HepG2 (cell line): ENCODE data around the gene SLC23A3. TPM values are rescaled to one million over a fixed set of nuclear protein-coding genes. Genes with fewer than 3 reads are reported as not detected.
A peak's percentile ranks its signal among the peaks of the same experiment; 100 is the strongest.

ENCODE experiments used
- AFF4 ChIP-seq: sonication (generic); formaldehyde crosslinking; IDR thresholded peaks from 2 replicates; pipeline ENCODE4 v1.4.0; 2020; ENCODE audit warnings: missing genetic modification reagents
- AGO1 ChIP-seq: fragments of 200-400 bp; formaldehyde crosslinking; IDR thresholded peaks from 2 replicates; pipeline ENCODE4 v1.6.1; 2017; ENCODE audit warnings: mild to moderate bottlenecking, low read depth, low read length, moderate library complexity; ENCODE audit not compliant: poor library complexity, severe bottlenecking
- ARHGAP35 ChIP-seq: sonication (generic); formaldehyde crosslinking; IDR thresholded peaks from 2 replicates; pipeline ENCODE4 v1.9.0; 2022; ENCODE audit warnings: mild to moderate bottlenecking, inconsistent platforms, moderate library complexity, missing genetic modification reagents, borderline replicate concordance
- ATAD3A ChIP-seq: sonication (generic); formaldehyde crosslinking; IDR thresholded peaks from 2 replicates; pipeline ENCODE4 v1.4.0; 2020; ENCODE audit warnings: missing genetic modification reagents
- HNF1B ChIP-seq: sonication (generic); formaldehyde crosslinking; IDR thresholded peaks from 2 replicates; pipeline ENCODE4 v1.5.1; 2020; ENCODE audit warnings: mild to moderate bottlenecking, moderate library complexity, missing genetic modification reagents
- NFKBIZ ChIP-seq: IDR thresholded peaks from 2 replicates; pipeline ENCODE4 v1.6.1; 2018; ENCODE audit warnings: missing genetic modification reagents, missing compliant biosample characterization
- SMAD3 ChIP-seq: sonication (generic); formaldehyde crosslinking; IDR thresholded peaks from 2 replicates; pipeline ENCODE4 v1.4.0; 2020; ENCODE audit warnings: missing genetic modification reagents
- SPEN ChIP-seq: sonication (generic); formaldehyde crosslinking; IDR thresholded peaks from 2 replicates; pipeline ENCODE4 v1.5.1; 2020; ENCODE audit warnings: low read depth, mild to moderate bottlenecking, missing genetic modification reagents
- SYNCRIP ChIP-seq: fragments of 200-400 bp; formaldehyde crosslinking; IDR thresholded peaks from 2 replicates; pipeline ENCODE4 v1.6.1; 2018; ENCODE audit warnings: mild to moderate bottlenecking, low read depth, low read length; ENCODE audit not compliant: insufficient read depth
- THAP11 ChIP-seq: IDR thresholded peaks from 2 replicates; pipeline ENCODE4 v1.6.1; 2016; ENCODE audit warnings: missing biosample characterization, missing genetic modification reagents
- YEATS2 ChIP-seq: sonication (generic); formaldehyde crosslinking; IDR thresholded peaks from 2 replicates; pipeline ENCODE4 v1.4.0; 2020; ENCODE audit warnings: missing genetic modification reagents, borderline replicate concordance
- ZBTB10 ChIP-seq: sonication (generic); formaldehyde crosslinking; IDR thresholded peaks from 2 replicates; pipeline ENCODE4 v1.4.0; 2020; ENCODE audit warnings: missing genetic modification reagents, borderline replicate concordance
- ZNF558 ChIP-seq: sonication (generic); formaldehyde crosslinking; IDR thresholded peaks from 2 replicates; pipeline ENCODE4 v1.9.0; 2022; ENCODE audit warnings: mild to moderate bottlenecking, missing genetic modification reagents, borderline replicate concordance
- ZNF564 ChIP-seq: sonication (generic); formaldehyde crosslinking; IDR thresholded peaks from 2 replicates; pipeline ENCODE4 v1.8.1; 2023; ENCODE audit warnings: mild to moderate bottlenecking, missing genetic modification reagents
- ZNF670 ChIP-seq: sonication (generic); formaldehyde crosslinking; IDR thresholded peaks from 2 replicates; pipeline ENCODE4 v1.8.0; 2022; ENCODE audit warnings: mild to moderate bottlenecking, missing genetic modification reagents, borderline replicate concordance
- ZNF703 ChIP-seq: sonication (generic); formaldehyde crosslinking; IDR thresholded peaks from 2 replicates; pipeline ENCODE4 v1.5.1; 2020; ENCODE audit warnings: missing genetic modification reagents, mild to moderate bottlenecking, moderate library complexity, borderline replicate concordance
- ZNF746 ChIP-seq: sonication (generic); formaldehyde crosslinking; IDR thresholded peaks from 2 replicates; pipeline ENCODE4 v1.8.0; 2022; ENCODE audit warnings: mild to moderate bottlenecking, missing genetic modification reagents
- ZSCAN12 ChIP-seq: sonication (generic); formaldehyde crosslinking; IDR thresholded peaks from 2 replicates; pipeline ENCODE4 v1.9.0; 2021; ENCODE audit warnings: mild to moderate bottlenecking, missing genetic modification reagents
- polyA plus RNA-seq, 8 experiments: library from polyadenylated mRNA; depleted of rRNA in 3 of 8; stranded (reverse) in 7 of 8; unstranded in 1 of 8; fragments of >200 nt; fragmentation: Illumina TruSeq in 4 of 8; extraction: Trizol in 4 of 8; gene quantifications; 2 replicates each; pipeline versions ENCODE4 v1.2.1 to v1.2.3, GENCODE V29; 2011 to 2016; ENCODE audit warnings: low read depth in 4 of 8, missing spikeins in 1 of 8, mixed read lengths in 1 of 8; ENCODE audit not compliant: insufficient read depth in 1 of 8
- total RNA-seq, 5 experiments: library from RNA; depleted of rRNA; stranded (reverse); fragments of >200 nt; fragmentation: Illumina TruSeq; extraction: Trizol; gene quantifications; 2 replicates each; pipeline ENCODE4 v1.2.3, GENCODE V29; 2016; ENCODE audit warnings: low read depth in 1 of 5

The SLC23A3 gene
- total and polyA plus RNA-seq, 2 of the 13 experiments (the other 11 are each of a cell fraction or from before 2014, with no cell fraction given) = 0.38 to 0.78 TPM

GRCh38 chr2:219116776-219117646 lies 52.8 kb downstream of the SLC23A3 start (continued):
- no peak for TF ChIP-seq AFF4 (CRISPR knock-in tag)
- no peak for TF ChIP-seq ZSCAN12 (CRISPR knock-in tag)
- TF ChIP-seq HNF1B (CRISPR knock-in tag) = peak; percentile 80
- no peak; the same call in 1 of the 2 replicates for TF ChIP-seq SPEN
- TF ChIP-seq SYNCRIP = no peak
- 0 out of 2 replicates have a peak, but pooled peaks have one; percentile 43 for TF ChIP-seq THAP11 (CRISPR knock-in tag)
- no peak for TF ChIP-seq YEATS2 (CRISPR knock-in tag)
- TF ChIP-seq ZBTB10 (CRISPR knock-in tag) = peak; percentile 37; the same call in 1 of the 2 replicates
- no peak for TF ChIP-seq SMAD3 (CRISPR knock-in tag)
- no peak for TF ChIP-seq AGO1
- TF ChIP-seq ARHGAP35 (CRISPR knock-in tag) = no peak
- TF ChIP-seq ZNF564 (CRISPR knock-in tag) = no peak
- TF ChIP-seq ZNF746 (CRISPR knock-in tag) = peak; percentile 89; the same call in 1 of the 2 replicates
- TF ChIP-seq ATAD3A (CRISPR knock-in tag) = no peak
- TF ChIP-seq ZNF703 (CRISPR knock-in tag) = no peak
- no peak for TF ChIP-seq ZNF670 (CRISPR knock-in tag)
- 0 out of 2 replicates have a peak, but pooled peaks have one; percentile 44 for TF ChIP-seq NFKBIZ (CRISPR knock-in tag)
- TF ChIP-seq ZNF558 = no peak
